ENCODE measurements around the gene OR51B2. TPM values are rescaled to one million over a fixed set of nuclear protein-coding genes. Genes with fewer than 3 reads are reported as not detected.
"Not testable (repeated sequence)": the region's sequence is repeated elsewhere in the genome, so short reads cannot be mapped to it uniquely, and the experiment has no call there.

OR51B2 gene
- total RNA-seq, 8 experiments from 2014 or later, result 0.23 to 0.36 TPM; not detected in 6

DNA sequence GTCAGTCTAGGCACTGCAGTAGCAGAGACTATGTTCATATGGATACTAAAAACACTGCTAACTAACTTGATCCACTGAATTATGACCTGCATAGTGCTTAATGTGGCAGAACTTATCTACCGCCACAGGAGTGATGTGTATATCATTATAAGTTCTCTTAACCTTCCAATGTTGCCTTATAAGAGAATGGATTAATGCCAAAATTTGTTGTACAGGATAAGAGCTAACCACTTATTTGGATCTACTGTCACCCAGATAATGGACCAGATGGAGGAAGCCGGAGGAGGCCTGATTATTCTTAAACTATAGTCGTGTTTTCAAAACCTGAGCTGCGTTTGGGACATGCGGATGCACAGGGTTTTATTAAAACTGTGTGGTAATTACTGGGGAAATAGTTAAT, 20.5 kb downstream of the OR51B2 start:
- in situ Hi-C loops (cut with MboI; ENCODE audit: low pct_unique_long_range_greater_than_20kb in 2 of 9, low sequenced_read_pairs in 9 of 9, unreplicated experiment in 9 of 9), result no loop called here
- ATAC-seq (replicated peaks in 6 of 8), result no peak
- H3K4me1 ChIP-seq (replicated peaks in 1 of 2), result no peaks in the 10 kb centered on the region
- H3K27ac ChIP-seq, result no peak overlapping the region
- H3K4me3 ChIP-seq, result no peak overlapping the region
- 70 to 100% (median 90%) methylated on average over 2 to 4 of the region's 5 CpGs; no CpG with 5 or more reads in 1 of the 10 experiments for WGBS, 10 experiments

DNA sequence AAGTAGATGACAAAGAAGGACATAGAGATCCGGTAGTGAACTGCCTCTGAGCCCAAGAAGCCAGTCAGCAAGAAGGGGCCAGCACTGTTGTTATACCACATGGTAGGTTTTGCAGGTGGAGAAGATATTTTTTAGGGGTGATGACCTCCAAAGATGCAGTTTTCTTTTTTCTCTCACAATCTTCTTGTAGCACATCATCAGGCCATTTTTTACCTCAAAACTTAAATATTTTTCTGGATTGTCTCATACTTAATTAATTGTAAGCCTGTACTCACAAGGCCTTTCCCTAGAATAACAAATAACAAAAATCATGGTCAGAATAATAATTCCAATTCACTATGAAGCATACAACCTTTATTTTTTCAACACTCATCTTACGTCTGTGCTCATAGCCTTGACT, 22.3 kb downstream of the OR51B2 start, which contains the start of gene OR51B4:
Gene OR51B4, minus strand, starts transcription at position 101 of the 400 bp plus-strand sequence. Its CDS starts 0 bp downstream, at position 101.
- in situ Hi-C loops (cut with MboI; ENCODE audit: low pct_unique_long_range_greater_than_20kb in 2 of 9, low sequenced_read_pairs in 9 of 9, unreplicated experiment in 9 of 9), result no loop called here
- Histone ChIP-seq H3K4me1 (replicated peaks in 1 of 2) (no peaks in the 10 kb centered on the region), H3K27ac (no peak within 1 kb of the TSS), H3K4me3 (no peak within 1 kb of the TSS)
- no peak for ATAC-seq (replicated peaks in 6 of 8)
- 33 to 100% (median 91%) methylated on average over 1 to 2 of the region's 2 CpGs; no CpG with 5 or more reads in 2 of the 10 experiments for WGBS, 10 experiments

DNA sequence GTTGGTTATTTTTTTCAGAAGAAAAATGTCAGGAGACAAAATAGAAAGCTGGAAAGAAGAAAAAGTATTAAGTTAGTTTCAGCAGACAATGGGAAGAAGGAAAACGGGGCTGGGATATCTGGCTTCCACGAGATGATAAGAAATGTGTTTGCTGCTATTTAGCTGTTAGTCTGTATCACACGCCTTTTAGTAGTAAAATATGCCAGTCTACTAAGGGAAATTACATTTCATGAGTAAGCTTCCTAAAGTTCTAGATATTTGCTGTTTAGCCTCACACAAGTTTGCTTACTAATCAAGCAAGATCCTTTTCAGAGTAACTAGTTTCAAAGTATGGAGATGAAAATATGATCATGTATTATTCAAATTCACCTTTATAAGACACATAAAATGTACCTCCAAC, 23.8 kb downstream of the OR51B2 start:
- no peak overlapping the region for H3K4me3 ChIP-seq
- H3K27ac ChIP-seq, result no peak overlapping the region
- WGBS, 10 experiments, result 53 to 92% (median 76%) methylated on average over 2 to 3 of the region's 3 CpGs; no CpG with 5 or more reads in 1 of the 10 experiments
- no peaks in the 10 kb centered on the region for H3K4me1 ChIP-seq (replicated peaks in 1 of 2)
- ATAC-seq (replicated peaks in 6 of 8), result no peak
- in situ Hi-C loops (cut with MboI; ENCODE audit: low pct_unique_long_range_greater_than_20kb in 2 of 9, low sequenced_read_pairs in 9 of 9, unreplicated experiment in 9 of 9), result no loop called here

DNA sequence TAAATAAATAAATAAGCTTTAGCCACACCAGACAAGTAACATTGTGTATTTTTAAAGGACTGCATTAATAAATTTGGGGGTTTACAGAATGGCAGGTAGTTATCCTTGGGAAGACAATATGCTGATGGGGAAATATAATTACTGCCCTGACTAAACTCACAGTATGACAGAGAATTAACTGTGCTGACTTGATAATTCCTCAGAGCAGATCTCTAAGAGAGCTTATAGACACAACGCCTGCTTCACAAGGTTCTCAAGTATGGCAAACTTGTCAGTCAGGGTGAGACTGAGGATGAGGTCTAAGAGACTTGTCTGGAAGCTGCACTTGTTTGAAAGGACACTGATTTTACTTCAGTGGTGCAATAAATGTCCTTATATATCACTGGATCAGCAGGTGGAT, 25.6 kb downstream of the OR51B2 start:
- Histone ChIP-seq H3K27ac (no peak overlapping the region), H3K4me1 (replicated peaks in 1 of 2) (no peaks in the 10 kb centered on the region), H3K4me3 (no peak overlapping the region)
- in situ Hi-C loops (cut with MboI; ENCODE audit: low pct_unique_long_range_greater_than_20kb in 2 of 9, low sequenced_read_pairs in 9 of 9, unreplicated experiment in 9 of 9), result no loop called here
- no peak for ATAC-seq (replicated peaks in 6 of 8)
- WGBS, 10 experiments, result 0 to 100% (median 66%) methylated on average over 1 of the region's 1 CpG; no CpG with 5 or more reads in 2 of the 10 experiments

DNA sequence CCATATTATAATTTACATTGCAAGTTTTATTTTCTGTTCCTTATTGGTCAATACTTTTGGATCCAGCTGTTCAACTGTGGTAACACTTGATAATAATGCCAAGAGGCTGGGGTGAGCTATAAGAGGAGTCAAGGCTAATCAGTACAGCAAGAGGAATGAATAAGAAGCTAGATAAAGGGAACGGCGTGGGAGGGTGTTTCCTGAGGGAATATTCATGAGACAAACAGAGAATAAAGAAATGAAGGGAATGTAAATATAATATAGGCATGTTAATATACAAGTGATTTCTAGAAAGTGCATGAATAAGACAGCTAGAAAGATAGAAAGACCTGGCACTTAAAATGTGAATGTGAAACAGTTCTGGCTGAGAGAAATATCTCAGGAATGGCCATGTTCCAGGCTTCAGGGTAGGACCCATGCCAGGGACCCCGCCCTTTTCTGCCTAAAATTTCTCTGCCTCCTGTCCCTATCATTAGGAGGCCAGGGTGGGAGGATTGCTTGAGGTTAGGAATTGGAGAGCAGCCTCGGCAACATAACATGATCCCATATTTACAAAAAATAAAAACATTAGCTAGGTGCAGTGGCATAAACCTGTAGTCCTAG, 26.3 kb downstream of the OR51B2 start:
- in situ Hi-C loops (cut with MboI; ENCODE audit: low pct_unique_long_range_greater_than_20kb in 2 of 9, low sequenced_read_pairs in 9 of 9, unreplicated experiment in 9 of 9), result no loop called here

DNA sequence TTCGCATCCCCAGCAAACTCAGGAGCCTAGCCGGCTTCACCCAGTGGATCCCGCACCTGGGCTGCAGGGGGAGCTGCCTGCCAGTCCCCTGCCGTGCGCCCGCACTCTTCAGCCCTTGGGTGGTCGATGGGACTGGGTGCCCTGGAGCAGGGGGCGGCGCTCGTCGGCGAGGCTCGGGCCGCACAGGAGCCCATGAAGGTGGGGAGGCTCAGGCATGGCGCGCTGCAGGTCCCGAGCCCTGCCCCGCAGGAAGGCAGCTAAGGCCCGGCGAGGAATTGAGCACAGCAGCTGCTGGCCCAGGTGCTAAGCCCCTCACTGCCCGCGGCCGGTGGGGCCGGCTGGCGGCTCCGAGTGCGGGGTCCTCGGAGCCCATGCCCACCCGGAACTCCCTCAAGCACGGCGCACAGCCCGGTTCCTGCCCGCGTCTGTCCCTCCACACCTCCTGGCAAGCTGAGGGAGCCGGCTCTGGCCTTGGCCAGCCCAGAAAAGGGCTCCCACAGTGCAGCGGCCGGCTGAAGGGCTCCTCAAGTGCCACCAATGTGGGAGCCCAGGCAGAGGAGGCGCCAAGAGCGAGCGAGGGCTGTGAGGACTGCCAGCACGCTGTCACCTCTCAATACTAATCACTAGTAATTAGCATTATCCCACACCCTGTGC, 29.6 kb downstream of the OR51B2 start:
- H3K4me1 ChIP-seq (replicated peaks in 1 of 2); in situ Hi-C loops (cut with MboI; ENCODE audit: low pct_unique_long_range_greater_than_20kb in 2 of 9, low sequenced_read_pairs in 9 of 9, unreplicated experiment in 9 of 9); H3K4me3 ChIP-seq; H3K27ac ChIP-seq; ATAC-seq (replicated peaks in 6 of 8): not testable (repeated sequence)
- 91 to 100% (median 95%) methylated on average over 1 to 15 of the region's 41 CpGs; no CpG with 5 or more reads in 5 of the 10 experiments for WGBS, 10 experiments

More for the DNA sequence above, 26.3 kb downstream of the OR51B2 start:
- 0 to 83% (median 58%) methylated on average over 2 to 4 of the region's 4 CpGs for WGBS, 10 experiments
- no peak overlapping the region for H3K4me3 ChIP-seq
- peak in 3 of 8 experiments; percentile 68 to 86 (median 84) for ATAC-seq (replicated peaks in 6 of 8)
- no peaks in the 10 kb centered on the region for H3K4me1 ChIP-seq (replicated peaks in 1 of 2)
- no peak overlapping the region for H3K27ac ChIP-seq

DNA sequence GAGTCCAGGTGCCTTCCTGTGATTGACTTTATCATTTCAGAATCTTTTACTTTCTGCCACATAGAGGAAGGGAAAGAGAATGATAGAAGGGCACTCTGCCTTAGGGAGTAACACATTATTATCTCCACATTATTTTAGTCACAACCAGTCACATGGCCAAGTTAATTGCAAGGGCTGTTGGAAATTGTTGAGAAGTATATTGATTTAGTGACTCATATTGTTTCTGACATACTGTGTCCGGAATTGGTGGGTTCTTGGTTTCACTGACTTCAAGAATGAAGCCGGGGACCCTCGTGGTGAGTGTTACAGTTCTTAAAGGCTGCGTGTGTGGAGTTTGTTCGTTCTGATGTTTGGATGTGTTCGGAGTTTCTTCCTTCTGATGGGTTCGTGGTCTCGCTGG, 31.1 kb downstream of the OR51B2 start:
- no peak for ATAC-seq (replicated peaks in 6 of 8)
- no peaks in the 10 kb centered on the region for H3K4me1 ChIP-seq (replicated peaks in 1 of 2)
- in situ Hi-C loops (cut with MboI; ENCODE audit: low pct_unique_long_range_greater_than_20kb in 2 of 9, low sequenced_read_pairs in 9 of 9, unreplicated experiment in 9 of 9), result no loop called here
- no peak overlapping the region for H3K27ac ChIP-seq
- 60 to 100% (median 81%) methylated on average over 1 to 8 of the region's 8 CpGs; no CpG with 5 or more reads in 2 of the 10 experiments for WGBS, 10 experiments
- no peak overlapping the region for H3K4me3 ChIP-seq

DNA sequence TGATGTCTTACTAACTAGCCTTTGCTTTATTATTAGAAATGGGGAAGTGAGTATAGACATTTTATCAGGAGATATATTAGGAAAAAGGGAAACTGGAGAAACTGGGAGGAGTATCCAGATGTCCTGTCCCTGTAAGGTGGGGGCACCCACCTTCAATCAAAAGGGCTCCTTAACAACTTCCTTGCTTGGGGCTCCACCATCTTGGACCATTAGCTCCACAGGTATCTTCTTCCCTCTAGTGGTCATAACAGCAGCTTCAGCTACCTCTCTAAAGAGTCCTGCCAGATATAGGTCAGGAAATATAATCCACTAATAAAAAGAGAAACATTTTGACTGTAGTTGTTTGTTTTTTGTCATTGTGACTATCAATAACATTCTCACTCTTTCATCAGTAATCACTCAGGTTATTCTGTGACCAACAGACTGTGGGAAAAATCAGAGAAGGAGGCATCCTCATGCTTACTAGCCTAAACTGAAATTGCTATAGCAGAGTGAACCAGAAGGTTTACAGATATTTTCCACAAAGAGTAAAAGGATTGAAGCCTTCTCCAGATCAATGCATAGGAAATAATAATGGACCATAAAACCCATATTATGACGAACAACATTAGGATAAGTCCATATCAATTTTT, 32.8 kb downstream of the OR51B2 start:
- Histone ChIP-seq H3K27ac (no peak overlapping the region), H3K4me3 (no peak overlapping the region), H3K4me1 (replicated peaks in 1 of 2) (no peaks in the 10 kb centered on the region)
- peak in 3 of 8 experiments; percentile 57 to 85 (median 60) for ATAC-seq (replicated peaks in 6 of 8)
- in situ Hi-C loops (cut with MboI; ENCODE audit: low pct_unique_long_range_greater_than_20kb in 2 of 9, low sequenced_read_pairs in 9 of 9, unreplicated experiment in 9 of 9), result no loop called here
- 10 to 92% (median 75%) methylated on average over 1 of the region's 1 CpG; no CpG with 5 or more reads in 1 of the 10 experiments for WGBS, 10 experiments

DNA sequence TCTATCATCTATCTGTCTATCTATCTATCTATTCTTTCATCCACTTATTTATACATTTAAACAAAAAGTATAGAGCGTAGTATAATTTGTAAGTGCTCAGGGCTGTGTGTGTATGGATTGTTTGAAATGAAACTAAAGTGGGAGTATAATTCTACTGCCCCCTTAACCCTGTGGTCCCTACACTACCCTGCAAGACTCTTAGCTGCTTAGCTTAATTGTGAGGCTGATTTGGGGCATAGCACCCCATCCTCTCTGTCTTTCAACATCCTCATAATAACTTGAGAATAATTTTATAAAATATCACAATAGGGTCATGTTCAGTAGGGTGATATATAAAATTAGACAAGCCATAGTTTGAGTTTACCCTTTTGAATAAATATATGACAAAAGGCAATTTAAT, 34.0 kb downstream of the OR51B2 start:
- in situ Hi-C loops (cut with MboI; ENCODE audit: low pct_unique_long_range_greater_than_20kb in 2 of 9, low sequenced_read_pairs in 9 of 9, unreplicated experiment in 9 of 9), result no loop called here
- ATAC-seq (replicated peaks in 6 of 8), result no peak
- 70 to 100% (median 100%) methylated on average over 1 of the region's 1 CpG; no CpG with 5 or more reads in 3 of the 10 experiments for WGBS, 10 experiments
- Histone ChIP-seq H3K27ac (no peak overlapping the region), H3K4me3 (no peak overlapping the region), H3K4me1 (replicated peaks in 1 of 2) (no peaks in the 10 kb centered on the region)

DNA sequence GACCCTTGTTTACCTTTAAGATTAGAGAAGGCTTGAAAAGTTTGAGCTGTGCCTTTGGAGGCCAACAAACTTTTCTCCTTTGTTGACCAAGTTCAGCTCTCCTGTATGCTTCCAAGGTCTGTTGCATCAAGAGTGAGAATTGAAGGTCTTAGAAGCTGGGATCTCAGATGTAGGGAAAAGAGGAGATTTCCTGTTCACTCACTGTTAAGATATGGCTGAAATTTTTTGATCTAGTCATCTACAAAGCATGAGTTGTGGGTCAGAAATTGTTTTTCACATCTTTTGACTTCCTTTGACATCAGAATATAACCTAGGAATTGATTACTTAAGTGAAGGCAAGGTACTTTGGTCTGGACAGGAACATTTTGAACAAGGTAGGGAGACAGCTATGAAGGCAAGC, 34.4 kb downstream of the OR51B2 start:
- ATAC-seq (replicated peaks in 6 of 8), result no peak

DNA sequence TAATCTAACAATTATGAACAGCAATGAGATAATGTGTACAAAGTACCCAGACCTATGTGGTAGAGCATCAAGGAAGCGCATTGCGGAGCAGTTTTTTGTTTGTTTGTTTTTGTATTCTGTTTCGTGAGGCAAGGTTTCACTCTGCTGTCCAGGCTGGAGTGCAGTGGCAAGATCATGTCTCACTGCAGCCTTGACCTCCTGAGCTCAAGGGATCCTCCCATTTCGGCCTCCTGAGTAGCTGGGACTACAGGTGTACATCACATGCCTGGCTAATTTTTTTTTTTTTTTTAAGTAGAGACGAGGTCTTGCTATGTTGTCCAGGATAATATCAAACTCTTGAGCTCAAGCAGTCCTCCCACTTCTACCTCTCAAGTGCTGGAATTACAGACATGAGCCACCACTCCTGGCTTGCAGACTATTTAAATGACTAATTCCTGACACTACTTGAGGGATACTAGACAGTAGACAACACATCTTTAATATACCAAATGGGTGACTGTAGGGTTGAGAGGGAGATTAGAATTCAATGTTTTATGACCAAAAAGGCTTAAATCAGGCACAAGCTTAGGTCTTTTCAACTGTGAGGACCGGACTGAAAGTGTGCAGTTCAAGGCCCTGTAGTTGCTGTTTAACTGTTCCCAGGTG, 35.1 kb downstream of the OR51B2 start:
- in situ Hi-C loops (cut with MboI; ENCODE audit: low pct_unique_long_range_greater_than_20kb in 2 of 9, low sequenced_read_pairs in 9 of 9, unreplicated experiment in 9 of 9), result no loop called here
- Histone ChIP-seq H3K27ac (no peak overlapping the region), H3K4me3 (no peak overlapping the region), H3K4me1 (replicated peaks in 1 of 2) (no peaks in the 10 kb centered on the region)
- no peak for ATAC-seq (replicated peaks in 6 of 8)
- WGBS, 10 experiments, result 78 to 100% (median 85%) methylated on average over 1 to 6 of the region's 6 CpGs; no CpG with 5 or more reads in 2 of the 10 experiments

More for the DNA sequence above, 34.4 kb downstream of the OR51B2 start:
- H3K27ac ChIP-seq, result no peak overlapping the region
- no peaks in the 10 kb centered on the region for H3K4me1 ChIP-seq (replicated peaks in 1 of 2)
- H3K4me3 ChIP-seq, result no peak overlapping the region
- in situ Hi-C loops (cut with MboI; ENCODE audit: low pct_unique_long_range_greater_than_20kb in 2 of 9, low sequenced_read_pairs in 9 of 9, unreplicated experiment in 9 of 9), result no loop called here

DNA sequence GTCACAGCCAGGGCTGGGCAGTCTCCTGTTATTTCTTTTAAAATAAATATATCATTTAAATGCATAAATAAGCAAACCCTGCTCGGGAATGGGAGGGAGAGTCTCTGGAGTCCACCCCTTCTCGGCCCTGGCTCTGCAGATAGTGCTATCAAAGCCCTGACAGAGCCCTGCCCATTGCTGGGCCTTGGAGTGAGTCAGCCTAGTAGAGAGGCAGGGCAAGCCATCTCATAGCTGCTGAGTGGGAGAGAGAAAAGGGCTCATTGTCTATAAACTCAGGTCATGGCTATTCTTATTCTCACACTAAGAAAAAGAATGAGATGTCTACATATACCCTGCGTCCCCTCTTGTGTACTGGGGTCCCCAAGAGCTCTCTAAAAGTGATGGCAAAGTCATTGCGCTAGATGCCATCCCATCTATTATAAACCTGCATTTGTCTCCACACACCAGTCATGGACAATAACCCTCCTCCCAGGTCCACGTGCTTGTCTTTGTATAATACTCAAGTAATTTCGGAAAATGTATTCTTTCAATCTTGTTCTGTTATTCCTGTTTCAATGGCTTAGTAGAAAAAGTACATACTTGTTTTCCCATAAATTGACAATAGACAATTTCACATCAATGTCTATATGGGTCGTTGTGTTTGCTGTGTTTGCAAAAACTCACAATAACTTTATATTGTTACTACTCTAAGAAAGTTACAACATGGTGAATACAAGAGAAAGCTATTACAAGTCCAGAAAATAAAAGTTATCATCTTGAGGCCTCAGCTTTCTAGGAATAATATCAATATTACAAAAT, 35.8 kb downstream of the OR51B2 start:
- WGBS, 10 experiments, result 35 to 94% (median 79%) methylated on average over 2 to 7 of the region's 7 CpGs
- no peak overlapping the region for H3K4me3 ChIP-seq
- H3K27ac ChIP-seq, result no peak overlapping the region
- no peaks in the 10 kb centered on the region for H3K4me1 ChIP-seq (replicated peaks in 1 of 2)
- peak in 4 of 8 experiments; percentile 45 to 99 (median 80) for ATAC-seq (replicated peaks in 6 of 8)
- in situ Hi-C loops (cut with MboI; ENCODE audit: low pct_unique_long_range_greater_than_20kb in 2 of 9, low sequenced_read_pairs in 9 of 9, unreplicated experiment in 9 of 9), result no loop called here
